Measurements from ENCODE around the gene LMNTD2. TPM values are rescaled to one million over a fixed set of nuclear protein-coding genes. Genes with fewer than 3 reads are reported as not detected.

Gene LMNTD2
- total and polyA plus RNA-seq, 2 of the 13 experiments (the other 11 are each of a cell fraction or from before 2014, with no cell fraction given) = 1.1 to 3.1 TPM

DNA sequence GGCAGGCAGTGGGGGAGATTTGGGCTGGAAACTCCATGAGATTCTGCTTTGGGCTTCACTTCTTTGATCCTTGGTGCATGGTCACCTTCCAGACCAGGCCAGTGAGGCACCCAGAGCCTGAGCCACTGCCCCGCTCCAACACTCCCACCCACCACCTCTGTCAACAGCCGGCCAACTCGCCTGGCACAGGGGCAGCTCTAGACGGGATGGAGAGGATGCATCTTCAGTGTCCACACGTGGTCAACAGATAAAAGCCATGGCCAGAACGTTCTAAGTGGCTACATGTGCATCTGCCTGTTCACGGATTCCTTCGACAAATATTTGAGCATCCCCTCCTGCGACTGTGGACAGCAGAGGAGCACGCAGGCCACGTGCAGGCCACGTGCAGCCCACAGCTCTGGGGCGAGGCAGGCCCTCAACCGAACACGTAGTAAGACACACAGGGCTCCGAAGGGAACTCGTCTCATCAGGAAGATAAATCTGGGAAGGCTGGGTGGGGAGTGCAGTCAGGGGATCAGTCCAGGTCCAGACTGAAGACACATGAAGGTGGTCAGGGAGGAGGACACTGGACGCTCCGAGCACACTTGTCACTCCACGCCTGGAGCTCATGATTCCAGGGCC, 22.0 kb downstream of the LMNTD2 start (continued):
- TF ChIP-seq, protein P1, sequence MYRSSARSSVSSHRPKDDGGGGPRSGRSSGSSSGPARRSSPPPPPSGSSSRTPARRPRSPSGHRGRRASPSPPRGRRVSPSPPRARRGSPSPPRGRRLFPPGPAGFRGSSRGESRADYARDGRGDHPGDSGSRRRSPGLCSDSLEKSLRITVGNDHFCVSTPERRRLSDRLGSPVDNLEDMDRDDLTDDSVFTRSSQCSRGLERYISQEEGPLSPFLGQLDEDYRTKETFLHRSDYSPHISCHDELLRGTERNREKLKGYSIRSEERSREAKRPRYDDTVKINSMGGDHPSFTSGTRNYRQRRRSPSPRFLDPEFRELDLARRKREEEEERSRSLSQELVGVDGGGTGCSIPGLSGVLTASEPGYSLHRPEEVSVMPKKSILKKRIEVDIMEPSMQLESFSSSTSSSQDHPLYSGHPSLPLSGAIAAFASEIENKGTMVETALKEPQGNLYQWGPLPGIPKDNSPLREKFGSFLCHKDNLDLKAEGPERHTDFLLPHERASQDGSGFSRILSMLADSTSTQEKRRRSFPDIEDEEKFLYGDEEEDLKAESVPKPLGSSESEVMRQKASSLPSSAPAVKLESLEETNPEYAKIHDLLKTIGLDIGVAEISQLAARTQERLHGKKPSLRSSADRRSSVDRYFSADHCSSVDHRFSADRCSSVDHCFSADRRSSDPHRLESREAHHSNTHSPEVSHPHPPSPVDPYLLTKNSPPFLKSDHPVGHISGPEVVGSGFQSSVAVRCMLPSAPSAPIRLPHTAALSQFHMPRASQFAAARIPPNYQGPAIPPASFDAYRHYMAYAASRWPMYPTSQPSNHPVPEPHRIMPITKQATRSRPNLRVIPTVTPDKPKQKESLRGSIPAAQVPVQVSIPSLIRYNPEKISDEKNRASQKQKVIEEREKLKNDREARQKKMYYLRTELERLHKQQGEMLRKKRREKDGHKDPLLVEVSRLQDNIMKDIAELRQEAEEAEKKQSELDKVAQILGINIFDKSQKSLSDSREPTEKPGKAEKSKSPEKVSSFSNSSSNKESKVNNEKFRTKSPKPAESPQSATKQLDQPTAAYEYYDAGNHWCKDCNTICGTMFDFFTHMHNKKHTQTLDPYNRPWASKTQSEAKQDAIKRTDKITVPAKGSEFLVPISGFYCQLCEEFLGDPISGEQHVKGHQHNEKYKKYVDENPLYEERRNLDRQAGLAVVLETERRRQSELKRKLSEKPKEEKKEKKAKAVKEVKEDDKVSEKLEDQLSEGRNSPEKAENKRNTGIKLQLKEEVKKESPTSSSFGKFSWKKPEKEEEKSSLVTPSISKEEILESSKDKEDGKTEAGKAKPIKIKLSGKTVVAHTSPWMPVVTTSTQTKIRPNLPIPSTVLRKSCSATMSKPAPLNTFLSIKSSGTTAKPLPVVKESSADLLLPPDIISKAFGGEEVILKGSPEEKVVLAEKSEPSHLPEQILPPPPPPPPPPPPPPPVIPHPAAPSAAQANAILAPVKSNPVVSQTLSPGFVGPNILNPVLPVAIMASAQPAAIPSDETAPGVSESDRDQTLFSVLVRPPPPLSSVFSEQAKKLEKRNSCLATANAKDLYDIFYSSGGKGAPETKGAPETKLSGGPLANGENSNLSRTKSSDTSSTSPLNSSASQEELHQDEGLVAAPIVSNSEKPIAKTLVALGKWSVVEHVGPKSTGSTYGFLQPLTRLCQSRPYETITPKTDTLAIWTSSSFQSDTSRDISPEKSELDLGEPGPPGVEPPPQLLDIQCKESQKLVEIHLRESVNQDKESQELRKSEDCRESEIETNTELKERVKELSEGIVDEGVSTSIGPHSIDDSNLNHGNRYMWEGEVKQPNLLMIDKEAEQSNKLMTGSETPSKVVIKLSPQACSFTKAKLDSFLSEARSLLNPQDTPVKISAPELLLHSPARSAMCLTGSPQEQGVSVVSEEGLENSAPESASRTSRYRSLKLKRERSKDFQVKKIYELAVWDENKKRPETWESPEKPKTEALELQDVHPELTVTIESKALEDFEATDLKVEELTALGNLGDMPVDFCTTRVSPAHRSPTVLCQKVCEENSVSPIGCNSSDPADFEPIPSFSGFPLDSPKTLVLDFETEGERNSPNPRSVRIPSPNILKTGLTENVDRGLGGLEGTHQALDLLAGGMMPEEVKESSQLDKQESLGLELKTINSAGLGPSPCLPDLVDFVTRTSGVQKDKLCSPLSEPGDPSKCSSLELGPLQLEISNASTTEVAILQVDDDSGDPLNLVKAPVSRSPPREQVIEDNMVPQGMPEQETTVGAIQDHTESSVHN (CRISPR knock-in tag; IDR thresholded peaks at IDR 0.05) = no peak
- peak; percentile 29; the same call in 1 of the 2 replicates for TF ChIP-seq ZFX (CRISPR knock-in tag; IDR thresholded peaks at IDR 0.05; ENCODE audit: low read depth)
- 0 out of 2 replicates have a peak, but pooled peaks have one; percentile 18 for TF ChIP-seq HOXA3 (CRISPR knock-in tag; IDR thresholded peaks at IDR 0.05)
- 0 out of 2 replicates have a peak, but pooled peaks have one; percentile 52 for TF ChIP-seq WIZ (CRISPR knock-in tag; IDR thresholded peaks at IDR 0.05)
- TF ChIP-seq ZNF589 (CRISPR knock-in tag; conservative IDR thresholded peaks at IDR 0.05) = 0 out of 2 replicates have a peak, but pooled peaks have one; percentile 30
- TF ChIP-seq, protein P2, sequence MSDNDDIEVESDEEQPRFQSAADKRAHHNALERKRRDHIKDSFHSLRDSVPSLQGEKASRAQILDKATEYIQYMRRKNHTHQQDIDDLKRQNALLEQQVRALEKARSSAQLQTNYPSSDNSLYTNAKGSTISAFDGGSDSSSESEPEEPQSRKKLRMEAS (IDR thresholded peaks at IDR 0.05) = peak; percentile 90
- TF ChIP-seq MYC (CRISPR knock-in tag; IDR thresholded peaks at IDR 0.05; ENCODE audit: borderline replicate concordance) = peak; percentile 49; the same call in 1 of the 2 replicates
- TF ChIP-seq ZNF850 (CRISPR knock-in tag; conservative IDR thresholded peaks at IDR 0.05) = no peak
- TF ChIP-seq MAZ (IDR thresholded peaks at IDR 0.05; ENCODE audit: borderline replicate concordance, low read depth, low read length) = no peak
- TF ChIP-seq MAZ (CRISPR knock-in tag; IDR thresholded peaks at IDR 0.05; ENCODE audit: low read depth) = peak; percentile 40; the same call in 1 of the 2 replicates
- TF ChIP-seq NFKB2 (CRISPR knock-in tag; IDR thresholded peaks at IDR 0.05; ENCODE audit: borderline replicate concordance) = peak; percentile 84; the same call in 1 of the 2 replicates
- 0 out of 2 replicates have a peak, but pooled peaks have one; percentile 55 for TF ChIP-seq HES4 (CRISPR knock-in tag; IDR thresholded peaks at IDR 0.05; ENCODE audit: borderline replicate concordance)
- TF ChIP-seq, protein P3, sequence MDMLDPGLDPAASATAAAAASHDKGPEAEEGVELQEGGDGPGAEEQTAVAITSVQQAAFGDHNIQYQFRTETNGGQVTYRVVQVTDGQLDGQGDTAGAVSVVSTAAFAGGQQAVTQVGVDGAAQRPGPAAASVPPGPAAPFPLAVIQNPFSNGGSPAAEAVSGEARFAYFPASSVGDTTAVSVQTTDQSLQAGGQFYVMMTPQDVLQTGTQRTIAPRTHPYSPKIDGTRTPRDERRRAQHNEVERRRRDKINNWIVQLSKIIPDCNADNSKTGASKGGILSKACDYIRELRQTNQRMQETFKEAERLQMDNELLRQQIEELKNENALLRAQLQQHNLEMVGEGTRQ (IDR thresholded peaks at IDR 0.05; ENCODE audit: low read depth, low read length) = no peak
- TF ChIP-seq, protein P3 (CRISPR knock-in tag; IDR thresholded peaks at IDR 0.05; ENCODE audit: borderline replicate concordance) = 0 out of 2 replicates have a peak, but pooled peaks have one; percentile 27
- TF ChIP-seq CCDC6 (CRISPR knock-in tag; IDR thresholded peaks at IDR 0.05) = 0 out of 2 replicates have a peak, but pooled peaks have one; percentile 33
- no peak for TF ChIP-seq SIX4 (CRISPR knock-in tag; IDR thresholded peaks at IDR 0.05)
- TF ChIP-seq, protein P4, sequence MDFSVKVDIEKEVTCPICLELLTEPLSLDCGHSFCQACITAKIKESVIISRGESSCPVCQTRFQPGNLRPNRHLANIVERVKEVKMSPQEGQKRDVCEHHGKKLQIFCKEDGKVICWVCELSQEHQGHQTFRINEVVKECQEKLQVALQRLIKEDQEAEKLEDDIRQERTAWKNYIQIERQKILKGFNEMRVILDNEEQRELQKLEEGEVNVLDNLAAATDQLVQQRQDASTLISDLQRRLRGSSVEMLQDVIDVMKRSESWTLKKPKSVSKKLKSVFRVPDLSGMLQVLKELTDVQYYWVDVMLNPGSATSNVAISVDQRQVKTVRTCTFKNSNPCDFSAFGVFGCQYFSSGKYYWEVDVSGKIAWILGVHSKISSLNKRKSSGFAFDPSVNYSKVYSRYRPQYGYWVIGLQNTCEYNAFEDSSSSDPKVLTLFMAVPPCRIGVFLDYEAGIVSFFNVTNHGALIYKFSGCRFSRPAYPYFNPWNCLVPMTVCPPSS (IDR thresholded peaks at IDR 0.05) = no peak

Data from HepG2 (cell line).